Small intestine (tissue), 7 donors: Measurements from ENCODE around the gene FABP1. TPM values are rescaled to one million over a fixed set of nuclear protein-coding genes. Genes with fewer than 3 reads are reported as not detected.

Experiments
- DNase-seq, 2 donors: peaks; one replicate each; pipeline versions ENCODE4 v3.0.0 to v3.0.0-alpha.2; 2013
- FAIRE-seq: peaks from 2 replicates; lab custom pipeline; 2012; peaks lifted over from hg19 to GRCh38; lab: Jason Lieb, UNC
- H3K27ac ChIP-seq, 3 donors: one replicate each; pipeline ENCODE4 v1.5.1; 2013; ENCODE audit warnings: low read length in 2 of 3, mild to moderate bottlenecking in 2 of 3, control low read depth in 1 of 3, inconsistent platforms in 1 of 3, low read depth in 1 of 3, moderate library complexity in 1 of 3
- H3K27me3 ChIP-seq, 3 donors: one replicate each; pipeline ENCODE4 v1.6.1; 2013; ENCODE audit warnings: low read length in 3 of 3, inconsistent platforms in 1 of 3; ENCODE audit not compliant: control insufficient read depth in 3 of 3, insufficient read depth in 3 of 3
- H3K36me3 ChIP-seq, 3 donors: one replicate each; pipeline ENCODE4 v1.6.1; 2013; ENCODE audit warnings: low read length in 3 of 3, inconsistent platforms in 1 of 3, low read depth in 1 of 3, mild to moderate bottlenecking in 1 of 3, moderate library complexity in 1 of 3; ENCODE audit not compliant: control insufficient read depth in 3 of 3, insufficient read depth in 2 of 3
- H3K4me1 ChIP-seq, 3 donors: one replicate each; pipeline ENCODE4 v1.6.1; 2013; ENCODE audit warnings: low read length in 2 of 3, inconsistent platforms in 1 of 3, low read depth in 1 of 3, mild to moderate bottlenecking in 1 of 3, moderate library complexity in 1 of 3; ENCODE audit not compliant: control insufficient read depth in 3 of 3, insufficient read depth in 2 of 3
- H3K4me3 ChIP-seq, 3 donors: one replicate each; pipeline ENCODE4 v1.5.1; 2013; ENCODE audit warnings: low read length in 3 of 3, control low read depth in 1 of 3, inconsistent platforms in 1 of 3, low read depth in 1 of 3, mild to moderate bottlenecking in 1 of 3, moderate library complexity in 1 of 3
- H3K9me3 ChIP-seq, 2 donors: one replicate each; pipeline ENCODE4 v1.6.1; 2013; ENCODE audit warnings: low read depth in 1 of 2, low read length in 1 of 2; ENCODE audit not compliant: control insufficient read depth in 2 of 2, insufficient read depth in 1 of 2
- WGBS, 3 donors: extraction: QIAGEN DNeasy Blood & Tissue Kit; methylation state at CpG; one replicate each; pipeline ENCODE4 v1.1.7; 2013; 5-methylcytosine and 5-hydroxymethylcytosine counted together
- polyA plus RNA-seq, 4 donors: library from polyadenylated mRNA; stranded (reverse) in 3 of 4; unstranded in 1 of 4; fragments of 200-250 nt in 3 of 4; fragments of 120-200 nt in 1 of 4; gene quantifications; one replicate each; pipeline versions ENCODE4 v1.2.1 to v1.2.3, GENCODE V29; 2013
- donor health status: healthy with polysubstance abuse.
- donor health status: control.
- donor health status: control.
- donor health status: Bipolar disorder and iron deficiency.
- donor health status: healthy.

Gene FABP1
- polyA plus RNA-seq, 4 donors: 1,690 to 23,034 (median 6,625) TPM

DNA sequence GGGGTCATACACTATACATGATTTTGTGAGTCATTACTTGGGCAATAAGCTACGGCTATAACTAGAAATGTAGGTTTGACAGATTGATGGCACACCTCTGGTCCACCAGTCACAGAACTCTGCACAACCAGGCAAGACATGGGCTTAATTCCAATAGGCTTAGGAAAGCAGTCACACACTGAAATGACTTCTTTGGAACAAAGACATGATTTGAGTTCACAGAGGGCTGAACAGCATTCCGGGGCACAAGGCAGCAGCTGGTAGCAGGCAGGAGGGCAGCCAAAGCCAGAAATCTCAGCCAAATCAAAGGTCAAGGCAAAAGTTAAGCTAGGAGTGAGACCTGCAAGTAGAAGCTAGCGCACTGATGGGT lies 27.4 kb downstream of the FABP1 start:
- FAIRE-seq: no peak
- H3K9me3 ChIP-seq: no peaks in the 10 kb centered on the region
- WGBS, 3 donors: 21 to 66% (median 37%) methylated on average over 3 of the region's 3 CpGs
- H3K27ac ChIP-seq: no peak overlapping the region
- H3K4me1 ChIP-seq: no peaks in the 10 kb centered on the region
- H3K27me3 ChIP-seq: no peaks in the 10 kb centered on the region
- no peak overlapping the region for H3K4me3 ChIP-seq
- DNase-seq: no peak
- H3K36me3 ChIP-seq: no peaks in the 10 kb centered on the region

GRCh38 chr2:88099798-88100488 lies 27.9 kb downstream of the FABP1 start:
- DNase-seq (no peak), FAIRE-seq (no peak)
- Histone ChIP-seq H3K4me3 (no peak overlapping the region), H3K4me1 (no peaks in the 10 kb centered on the region), H3K27me3 (no peaks in the 10 kb centered on the region), H3K9me3 (no peaks in the 10 kb centered on the region), H3K36me3 (no peaks in the 10 kb centered on the region), H3K27ac (no peak overlapping the region)
- WGBS, 3 donors: 53 to 65% (median 64%) methylated on average over 5 of the region's 5 CpGs

DNA sequence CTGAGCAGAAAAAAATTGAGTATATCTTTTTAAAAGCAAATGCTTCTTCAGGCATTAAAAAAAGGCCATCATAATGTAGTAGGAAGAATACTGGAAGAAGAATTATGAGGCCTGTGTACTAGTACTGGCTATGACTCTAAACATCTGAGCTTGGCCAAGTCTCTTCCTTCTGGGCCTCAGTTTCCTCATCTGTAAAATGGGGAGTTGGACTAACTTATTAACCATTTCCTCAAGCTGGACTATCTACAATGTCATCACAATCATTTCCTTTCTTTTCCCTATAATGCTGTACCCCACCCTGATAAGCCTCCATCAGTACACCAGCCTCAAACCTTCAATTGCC lies 29.3 kb downstream of the FABP1 start:
- no peaks in the 10 kb centered on the region for H3K36me3 ChIP-seq
- FAIRE-seq (no peak), DNase-seq (no peak)
- H3K9me3 ChIP-seq: no peaks in the 10 kb centered on the region
- H3K27ac ChIP-seq: no peak overlapping the region
- H3K4me3 ChIP-seq: no peak overlapping the region
- no peaks in the 10 kb centered on the region for H3K27me3 ChIP-seq
- no peaks in the 10 kb centered on the region for H3K4me1 ChIP-seq

GRCh38 chr2:88097891-88098557 lies 29.8 kb downstream of the FABP1 start:
- Histone ChIP-seq H3K4me3 (no peak overlapping the region), H3K36me3 (no peaks in the 10 kb centered on the region), H3K27ac (no peak overlapping the region), H3K27me3 (no peaks in the 10 kb centered on the region), H3K4me1 (no peaks in the 10 kb centered on the region), H3K9me3 (no peaks in the 10 kb centered on the region)
- 79 to 84% (median 80%) methylated on average over 4 of the region's 4 CpGs for WGBS, 3 donors
- FAIRE-seq (no peak), DNase-seq (no peak)

GRCh38 chr2:88097192-88097591 lies 30.7 kb downstream of the FABP1 start:
- Histone ChIP-seq H3K27me3 (no peaks in the 10 kb centered on the region), H3K27ac (no peak overlapping the region), H3K4me1 (no peaks in the 10 kb centered on the region), H3K36me3 (no peaks in the 10 kb centered on the region), H3K4me3 (no peak overlapping the region), H3K9me3 (no peaks in the 10 kb centered on the region)
- DNase-seq (no peak), FAIRE-seq (no peak)
- WGBS, 3 donors: 74 to 90% (median 77%) methylated on average over 3 of the region's 3 CpGs

GRCh38 chr2:88096708-88097107 lies 31.2 kb downstream of the FABP1 start:
- Histone ChIP-seq H3K4me1 (no peaks in the 10 kb centered on the region), H3K27me3 (no peaks in the 10 kb centered on the region), H3K27ac (no peak overlapping the region), H3K4me3 (no peak overlapping the region), H3K9me3 (no peaks in the 10 kb centered on the region), H3K36me3 (no peaks in the 10 kb centered on the region)
- FAIRE-seq: no peak
- no peak for DNase-seq
- 51 to 80% (median 77%) methylated on average over 5 of the region's 5 CpGs for WGBS, 3 donors

DNA sequence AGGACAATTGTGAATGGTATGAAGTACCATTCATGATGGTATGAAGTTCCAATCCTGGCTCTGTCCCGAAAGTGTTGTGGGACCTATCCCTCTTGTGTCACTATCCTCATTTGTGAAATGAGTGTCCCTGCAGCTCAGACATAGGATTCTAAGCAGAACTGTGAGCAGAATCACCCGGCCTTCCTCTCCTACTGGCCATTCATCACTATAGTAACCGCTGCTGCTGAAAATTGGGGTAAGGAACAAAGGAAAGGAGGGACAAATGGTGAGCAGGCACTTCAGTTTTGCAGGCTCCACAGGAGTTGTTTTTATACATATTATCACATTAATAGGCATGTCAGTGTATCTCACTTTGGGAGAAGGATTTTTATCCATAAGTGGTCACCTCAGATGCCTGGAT lies 32.8 kb downstream of the FABP1 start:
- FAIRE-seq: no peak
- DNase-seq: no peak
- Histone ChIP-seq H3K27ac (no peak overlapping the region), H3K4me1 (no peaks in the 10 kb centered on the region), H3K36me3 (no peaks in the 10 kb centered on the region), H3K4me3 (no peak overlapping the region), H3K9me3 (no peaks in the 10 kb centered on the region), H3K27me3 (no peaks in the 10 kb centered on the region)
- 90 to 93% (median 90%) methylated on average over 3 of the region's 3 CpGs for WGBS, 3 donors

- H3K36me3 ChIP-seq: no peaks in the 10 kb centered on the region
- no peak overlapping the region for H3K4me3 ChIP-seq
- no peak overlapping the region for H3K27ac ChIP-seq
- no peaks in the 10 kb centered on the region for H3K9me3 ChIP-seq
- no peak for DNase-seq
- no peaks in the 10 kb centered on the region for H3K27me3 ChIP-seq
- no peaks in the 10 kb centered on the region for H3K4me1 ChIP-seq
- FAIRE-seq: no peak
These were observed 35.1 kb downstream of the FABP1 start for GRCh38 chr2:88092773-88093172.

DNA sequence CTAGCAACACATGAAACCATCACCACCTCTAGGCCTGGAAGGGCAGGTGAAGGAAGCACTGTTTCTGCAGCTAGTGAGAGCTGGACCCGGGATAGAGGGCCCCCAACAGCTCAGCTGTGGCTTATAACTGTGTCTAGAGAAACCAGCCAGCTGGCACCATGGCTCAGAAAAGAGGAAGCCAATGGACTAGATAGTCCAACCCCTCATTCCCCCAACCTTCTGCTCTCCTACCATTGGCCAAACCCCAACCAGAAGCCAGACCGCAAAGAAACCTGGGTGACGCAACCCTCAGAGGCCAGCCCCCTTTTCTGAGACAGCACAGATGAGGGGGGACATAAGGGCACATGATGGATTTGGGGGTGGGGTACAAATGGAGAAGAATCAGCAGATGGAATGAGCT lies 35.9 kb downstream of the FABP1 start:
- Histone ChIP-seq H3K27ac (no peak overlapping the region), H3K27me3 (no peaks in the 10 kb centered on the region), H3K4me1 (no peaks in the 10 kb centered on the region), H3K4me3 (no peak overlapping the region), H3K9me3 (no peaks in the 10 kb centered on the region), H3K36me3 (no peaks in the 10 kb centered on the region)
- DNase-seq (no peak), FAIRE-seq (no peak)
- 52 to 86% (median 86%) methylated on average over 3 of the region's 3 CpGs for WGBS, 3 donors
